Immature natural killer cell (primary cell): ENCODE results near the gene TEKT5. TPM values are rescaled to one million over a fixed set of nuclear protein-coding genes. Genes with fewer than 3 reads are reported as not detected.
"Not testable (repeated sequence)": the region's sequence is repeated elsewhere in the genome, so short reads cannot be mapped to it uniquely, and the experiment has no call there.

Experiments used
- DNase-seq, 3 donors: peaks; one replicate each; pipeline ENCODE4 v3.0.0; 2022; ENCODE audit warnings: mixed read lengths in 1 of 3
- H3K27ac Mint-ChIP-seq, 6 donors: one replicate each; pipeline ENCODE4 v1.8.0; 2020; ENCODE audit warnings: mixed read lengths in 6 of 6, mild to moderate bottlenecking in 5 of 6, inconsistent platforms in 4 of 6, moderate library complexity in 3 of 6
- H3K27me3 Mint-ChIP-seq, 3 donors: one replicate each; pipeline ENCODE4 v1.8.0; 2020 to 2021; ENCODE audit warnings: low read depth in 3 of 3, mild to moderate bottlenecking in 3 of 3, mixed read lengths in 3 of 3, moderate library complexity in 3 of 3, inconsistent platforms in 1 of 3
- H3K36me3 Mint-ChIP-seq, 3 donors: one replicate each; pipeline ENCODE4 v1.8.0; 2020; ENCODE audit warnings: mixed read lengths in 3 of 3, inconsistent platforms in 2 of 3, mild to moderate bottlenecking in 2 of 3
- H3K4me1 Mint-ChIP-seq, 2 donors: one replicate each; pipeline ENCODE4 v1.8.0; 2020; ENCODE audit warnings: inconsistent platforms in 2 of 2, mild to moderate bottlenecking in 2 of 2, mixed read lengths in 2 of 2, moderate library complexity in 1 of 2
- H3K4me3 Mint-ChIP-seq, 5 donors: one replicate each; pipeline ENCODE4 v1.8.0; 2020; ENCODE audit warnings: mild to moderate bottlenecking in 5 of 5, mixed read lengths in 5 of 5, inconsistent platforms in 3 of 5, moderate library complexity in 3 of 5
- H3K9me3 Mint-ChIP-seq, 6 donors: one replicate each; pipeline ENCODE4 v1.8.0; 2020; ENCODE audit warnings: mild to moderate bottlenecking in 6 of 6, mixed read lengths in 6 of 6, inconsistent platforms in 4 of 6, moderate library complexity in 3 of 6
- polyA plus RNA-seq, 3 donors: library from polyadenylated mRNA; unstranded; fragments of 300-500 nt; fragmentation: Illumina TruSeq; gene quantifications; one replicate each; pipeline ENCODE4 v1.2.3, GENCODE V29; 2021

The TEKT5 gene
- polyA plus RNA-seq, 3 donors from 2014 or later: not detected

GRCh38 chr16:10624527-10624926 is 70.2 kb downstream of the TEKT5 start:
- Mint-ChIP-seq H3K9me3 (no peaks in the 10 kb centered on the region), H3K27ac (no peak overlapping the region), H3K27me3 (peaks cover 0 to 9% (median 2%) of the 10 kb centered on the region in 3 donors), H3K36me3 (no peaks in the 10 kb centered on the region), H3K4me1 (no peaks in the 10 kb centered on the region), H3K4me3 (no peak overlapping the region)
- no peak for DNase-seq

GRCh38 chr16:10623059-10623458 is 71.7 kb downstream of the TEKT5 start:
- H3K27me3 Mint-ChIP-seq: peaks cover 0 to 11% (median 2%) of the 10 kb centered on the region in 3 donors
- no peaks in the 10 kb centered on the region for H3K9me3 Mint-ChIP-seq
- H3K27ac Mint-ChIP-seq: no peak overlapping the region
- DNase-seq: no peak
- no peaks in the 10 kb centered on the region for H3K36me3 Mint-ChIP-seq
- no peak overlapping the region for H3K4me3 Mint-ChIP-seq
- H3K4me1 Mint-ChIP-seq: no peaks in the 10 kb centered on the region

- H3K27ac Mint-ChIP-seq: no peak overlapping the region
- H3K9me3 Mint-ChIP-seq: no peaks in the 10 kb centered on the region
- H3K27me3 Mint-ChIP-seq: peaks cover 0 to 13% (median 2%) of the 10 kb centered on the region in 3 donors
- no peak for DNase-seq
- H3K4me1 Mint-ChIP-seq: no peaks in the 10 kb centered on the region
- no peak overlapping the region for H3K4me3 Mint-ChIP-seq
- no peaks in the 10 kb centered on the region for H3K36me3 Mint-ChIP-seq
Measured at GRCh38 chr16:10622036-10622921, 72.5 kb downstream of the TEKT5 start.

- peaks cover 0 to 14% (median 2%) of the 10 kb centered on the region in 3 donors for H3K27me3 Mint-ChIP-seq
- H3K36me3 Mint-ChIP-seq, H3K4me1 Mint-ChIP-seq, H3K9me3 Mint-ChIP-seq, H3K4me3 Mint-ChIP-seq, H3K27ac Mint-ChIP-seq, DNase-seq: not testable (repeated sequence)
Measured at GRCh38 chr16:10621216-10621949, 73.3 kb downstream of the TEKT5 start.

- Mint-ChIP-seq H3K9me3 (no peaks in the 10 kb centered on the region), H3K36me3 (no peaks in the 10 kb centered on the region), H3K27me3 (peaks cover 0 to 17% (median 2%) of the 10 kb centered on the region in 3 donors), H3K4me1 (no peaks in the 10 kb centered on the region), H3K27ac (no peak overlapping the region), H3K4me3 (no peak overlapping the region)
- no peak for DNase-seq
Measured at GRCh38 chr16:10620120-10620519, 74.6 kb downstream of the TEKT5 start.

GRCh38 chr16:10619271-10619849 is 75.4 kb downstream of the TEKT5 start:
- Mint-ChIP-seq H3K36me3 (no peaks in the 10 kb centered on the region), H3K4me1 (no peaks in the 10 kb centered on the region), H3K9me3 (no peaks in the 10 kb centered on the region), H3K4me3 (no peak overlapping the region), H3K27me3 (peaks cover 0 to 17% (median 2%) of the 10 kb centered on the region in 3 donors), H3K27ac (no peak overlapping the region)
- DNase-seq: no peak

- no peak for DNase-seq
- Mint-ChIP-seq H3K4me1 (no peaks in the 10 kb centered on the region), H3K36me3 (no peaks in the 10 kb centered on the region), H3K4me3 (no peak overlapping the region), H3K9me3 (no peaks in the 10 kb centered on the region), H3K27me3 (peaks cover 2 to 17% (median 2%) of the 10 kb centered on the region in 3 donors), H3K27ac (no peak overlapping the region)
Measured at GRCh38 chr16:10618710-10619209, 76.0 kb downstream of the TEKT5 start.

GRCh38 chr16:10617662-10618420 is 76.9 kb downstream of the TEKT5 start:
- DNase-seq: no peak
- Mint-ChIP-seq H3K4me1 (no peaks in the 10 kb centered on the region), H3K4me3 (no peak overlapping the region), H3K9me3 (no peaks in the 10 kb centered on the region), H3K36me3 (no peaks in the 10 kb centered on the region), H3K27me3 (peaks cover 2 to 19% (median 2%) of the 10 kb centered on the region in 3 donors), H3K27ac (peak overlapping the region in 1 of 6 donors; percentile 30)

GRCh38 chr16:10616756-10617640 is 77.7 kb downstream of the TEKT5 start:
- no peaks in the 10 kb centered on the region for H3K36me3 Mint-ChIP-seq

GRCh38 chr16:10616419-10616755 is 78.3 kb downstream of the TEKT5 start:
- no peaks in the 10 kb centered on the region for H3K4me1 Mint-ChIP-seq
- no peak overlapping the region for H3K27ac Mint-ChIP-seq
- H3K4me3 Mint-ChIP-seq: no peak overlapping the region
- no peaks in the 10 kb centered on the region for H3K9me3 Mint-ChIP-seq
- H3K27me3 Mint-ChIP-seq: peaks cover 2 to 19% (median 2%) of the 10 kb centered on the region in 3 donors
- DNase-seq: no peak
- H3K36me3 Mint-ChIP-seq: no peaks in the 10 kb centered on the region

More at GRCh38 chr16:10616756-10617640, 77.7 kb downstream of the TEKT5 start:
- no peak overlapping the region for H3K27ac Mint-ChIP-seq
- no peaks in the 10 kb centered on the region for H3K4me1 Mint-ChIP-seq
- peaks cover 2 to 19% (median 2%) of the 10 kb centered on the region in 3 donors for H3K27me3 Mint-ChIP-seq
- no peak overlapping the region for H3K4me3 Mint-ChIP-seq
- DNase-seq: no peak
- no peaks in the 10 kb centered on the region for H3K9me3 Mint-ChIP-seq

- Mint-ChIP-seq H3K27ac (no peak overlapping the region), H3K4me3 (no peak overlapping the region), H3K4me1 (no peaks in the 10 kb centered on the region), H3K9me3 (no peaks in the 10 kb centered on the region), H3K36me3 (no peaks in the 10 kb centered on the region), H3K27me3 (peaks cover 0 to 17% (median 2%) of the 10 kb centered on the region in 3 donors)
- DNase-seq: no peak
Measured at GRCh38 chr16:10614685-10615084, 80.0 kb downstream of the TEKT5 start.

GRCh38 chr16:10613785-10614485 is 80.8 kb downstream of the TEKT5 start:
- Mint-ChIP-seq H3K27me3 (peaks cover 0 to 16% (median 2%) of the 10 kb centered on the region in 3 donors), H3K27ac (peak overlapping the region in 1 of 6 donors; percentile 36), H3K4me3 (no peak overlapping the region), H3K9me3 (no peaks in the 10 kb centered on the region), H3K36me3 (no peaks in the 10 kb centered on the region), H3K4me1 (no peaks in the 10 kb centered on the region)
- no peak for DNase-seq
